PFSK-1 (cell line): ENCODE data around the gene TMEM126B.

Experiments used
- FOXP2 ChIP-seq: optimal IDR thresholded peaks from 2 replicates; pipeline ENCODE3; 2011; ENCODE audit warnings: borderline replicate concordance, control low read depth, inconsistent platforms; ENCODE audit not compliant: insufficient read depth; ENCODE audit errors: extremely low read length, extremely low read depth
- POLR2AphosphoS5 ChIP-seq: IDR thresholded peaks from 2 replicates; pipeline ENCODE4 v1.6.1; 2012; ENCODE audit warnings: low read depth, mild to moderate bottlenecking, control low read depth, low read length, moderate library complexity
- REST ChIP-seq, 2 experiments: IDR thresholded peaks; 2 replicates each; pipeline versions ENCODE4 v1.6.1 to v1.8.0; 2011 to 2012; ENCODE audit warnings: low read depth in 2 of 2, low read length in 2 of 2, control low read depth in 1 of 2, inconsistent platforms in 1 of 2, mild to moderate bottlenecking in 1 of 2, moderate library complexity in 1 of 2; ENCODE audit not compliant: insufficient read depth in 1 of 2
- SIN3A ChIP-seq: IDR thresholded peaks from 2 replicates; pipeline ENCODE4 v1.6.1; 2012; ENCODE audit warnings: mild to moderate bottlenecking, low read length, moderate library complexity, borderline replicate concordance; ENCODE audit not compliant: insufficient read depth
- TAF1 ChIP-seq: IDR thresholded peaks from 2 replicates; pipeline ENCODE4 v1.6.1; 2012; ENCODE audit warnings: low read length, control low read depth, borderline replicate concordance; ENCODE audit not compliant: insufficient read depth

TMEM126B gene

DNA sequence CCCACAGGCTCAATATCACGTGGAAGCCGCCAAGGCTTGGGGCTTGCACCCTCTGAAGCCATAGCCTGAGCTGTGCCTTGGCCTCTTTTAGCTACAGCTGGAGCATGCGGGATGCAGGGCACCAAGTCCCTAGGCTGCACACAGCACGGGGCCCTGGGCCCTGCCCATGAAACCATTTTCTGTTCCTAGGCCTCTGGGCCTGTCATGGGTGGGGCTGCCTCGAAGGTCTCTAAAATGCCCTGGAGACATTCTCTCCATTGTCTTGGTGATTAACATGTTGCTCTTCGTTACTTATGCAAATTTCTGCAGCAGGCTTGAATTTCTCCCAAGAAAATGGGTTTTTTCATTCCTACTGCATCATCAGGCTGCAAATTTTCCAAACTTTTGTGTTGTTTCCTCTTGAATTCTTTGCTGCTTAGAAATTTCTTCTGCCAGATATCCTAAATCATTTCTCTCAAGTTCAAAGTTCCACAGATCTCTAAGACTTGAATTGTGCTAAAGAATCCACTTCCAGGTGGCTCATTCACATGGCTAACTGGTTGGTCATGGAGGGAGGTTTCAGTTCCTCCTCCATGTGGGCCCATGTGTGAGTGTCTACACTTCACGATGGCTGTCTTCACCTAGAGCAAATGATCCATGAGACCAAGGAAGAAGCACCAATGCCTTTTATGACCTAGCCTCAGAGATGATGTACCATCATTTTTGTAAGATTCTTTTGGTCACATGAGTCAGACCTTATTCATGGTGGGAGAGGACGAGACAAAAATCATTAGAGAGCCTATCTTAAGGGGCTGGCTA is 43.9 kb downstream of the TMEM126B start:
- TF ChIP-seq REST (IDR thresholded peaks at IDR 0.05; ENCODE audit: insufficient read depth in 1 of 2, low read depth in 2 of 2, low read length in 2 of 2) (no peak), TAF1 (no peak), FOXP2 (no peak), POLR2AphosphoS5 (no peak), SIN3A (no peak)

DNA sequence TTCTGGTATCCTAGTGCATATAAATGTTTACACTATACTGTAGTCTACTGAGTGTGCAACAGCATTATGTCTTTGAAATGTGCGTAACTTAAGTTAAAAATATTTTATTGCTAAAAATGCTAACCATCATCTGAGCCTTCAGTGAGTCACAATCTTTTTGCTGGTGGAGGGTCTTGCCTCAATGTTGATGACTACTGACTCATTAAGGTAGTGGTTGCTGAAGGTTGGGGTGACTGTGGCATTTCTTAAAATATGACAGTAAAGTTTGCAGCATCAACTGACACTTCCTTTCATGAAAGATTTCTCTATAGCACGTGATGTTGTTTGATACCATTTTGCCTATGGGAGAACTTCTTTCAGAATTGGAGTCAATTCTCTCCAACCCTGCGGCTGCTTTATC is 45.0 kb downstream of the TMEM126B start:
- TF ChIP-seq TAF1: no peak
- TF ChIP-seq SIN3A: no peak

DNA sequence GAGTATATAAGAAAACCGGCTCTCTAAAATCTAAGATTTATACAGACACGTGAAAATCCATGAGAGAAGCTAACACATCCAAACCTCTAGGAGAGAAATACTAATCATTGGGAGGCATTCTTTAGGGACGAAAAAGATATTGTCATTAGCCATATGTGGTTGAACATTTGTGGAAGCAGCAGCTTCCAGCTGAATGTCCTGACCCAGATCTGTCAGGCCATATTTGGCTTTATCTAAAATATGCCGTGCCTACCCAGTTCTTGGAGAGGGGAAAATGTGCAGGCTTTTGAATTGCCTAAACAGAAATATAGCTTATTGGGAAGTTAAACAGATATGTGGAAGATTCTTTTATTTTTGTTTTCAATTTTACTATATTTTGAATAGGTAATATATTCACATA is 51.2 kb downstream of the TMEM126B start:
- TF ChIP-seq TAF1 (no peak), POLR2AphosphoS5 (no peak)

DNA sequence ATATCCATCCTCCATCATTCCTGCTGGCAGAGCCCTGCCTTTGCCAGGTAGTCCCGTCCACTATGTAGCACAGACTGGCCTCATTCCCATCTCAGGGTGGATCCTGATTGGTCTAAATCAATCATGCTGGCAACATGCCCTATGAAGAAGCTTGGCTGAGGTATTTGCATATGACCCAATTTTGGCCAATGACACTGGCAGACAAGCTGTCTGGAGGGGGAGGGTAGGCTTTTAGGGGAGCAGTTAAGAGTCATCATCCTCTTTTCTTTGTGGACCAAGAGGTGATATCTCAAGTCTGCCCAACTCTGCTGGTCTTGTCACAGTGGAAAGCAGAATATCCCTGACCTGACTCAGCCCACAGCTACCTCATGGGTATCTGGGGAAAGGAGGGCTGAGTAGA is 52.5 kb downstream of the TMEM126B start:
- TF ChIP-seq FOXP2: no peak
- TF ChIP-seq SIN3A: no peak
- TF ChIP-seq TAF1: no peak
- no peak for TF ChIP-seq REST (IDR thresholded peaks at IDR 0.05; ENCODE audit: insufficient read depth in 1 of 2, low read depth in 2 of 2, low read length in 2 of 2)
- no peak for TF ChIP-seq POLR2AphosphoS5

DNA sequence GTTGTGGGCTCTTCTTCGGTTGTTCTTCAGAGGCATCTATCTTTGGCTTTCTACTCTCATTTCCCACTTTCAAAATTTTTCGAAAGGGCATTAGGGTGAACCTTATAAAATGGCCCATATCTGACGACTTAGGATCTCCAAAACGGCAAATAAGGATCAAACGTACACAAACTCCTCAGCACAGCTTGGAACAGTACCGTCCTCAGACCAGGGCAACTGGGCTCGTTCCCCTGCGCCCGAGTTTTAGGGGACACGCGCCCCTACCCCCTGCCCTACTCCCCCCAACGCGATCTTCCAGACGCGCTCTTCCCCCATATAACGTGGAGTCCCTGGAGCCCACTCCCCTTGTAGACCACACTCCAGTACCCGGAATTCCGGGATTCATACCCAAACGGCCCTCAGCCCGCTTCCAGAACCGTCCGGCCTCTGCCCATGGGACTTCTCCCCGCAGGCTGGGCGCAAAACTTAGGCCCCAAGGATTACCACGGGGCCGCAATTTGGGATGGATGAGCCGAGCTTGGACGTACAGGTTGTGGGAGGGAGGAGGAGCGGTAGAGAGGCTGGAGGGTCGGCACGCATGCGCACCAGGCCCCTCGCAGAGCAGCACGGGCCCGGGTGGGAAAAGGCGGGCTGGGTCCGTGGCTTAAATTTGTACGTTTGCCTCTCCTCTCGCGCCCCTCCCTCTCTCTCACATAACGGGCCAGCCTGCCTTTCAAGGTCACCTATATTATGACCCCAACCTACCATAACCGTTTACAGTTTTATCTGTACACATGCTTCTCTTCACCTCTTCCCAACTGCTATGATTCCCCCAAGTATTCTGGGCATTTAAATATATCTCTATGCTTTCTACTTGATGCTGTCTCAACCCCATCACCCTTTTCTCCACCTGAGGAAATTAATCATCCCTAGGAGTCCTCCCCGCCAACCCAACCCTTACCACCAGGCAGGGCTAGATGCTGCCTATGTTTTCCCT is 54.2 kb downstream of the TMEM126B start:
- TF ChIP-seq REST (IDR thresholded peaks at IDR 0.05; ENCODE audit: insufficient read depth in 1 of 2, low read depth in 2 of 2, low read length in 2 of 2) (no peak), FOXP2 (no peak), SIN3A (no peak), TAF1 (no peak), POLR2AphosphoS5 (no peak)
